ENCODE measurements around the gene RPRD1A.

DNA sequence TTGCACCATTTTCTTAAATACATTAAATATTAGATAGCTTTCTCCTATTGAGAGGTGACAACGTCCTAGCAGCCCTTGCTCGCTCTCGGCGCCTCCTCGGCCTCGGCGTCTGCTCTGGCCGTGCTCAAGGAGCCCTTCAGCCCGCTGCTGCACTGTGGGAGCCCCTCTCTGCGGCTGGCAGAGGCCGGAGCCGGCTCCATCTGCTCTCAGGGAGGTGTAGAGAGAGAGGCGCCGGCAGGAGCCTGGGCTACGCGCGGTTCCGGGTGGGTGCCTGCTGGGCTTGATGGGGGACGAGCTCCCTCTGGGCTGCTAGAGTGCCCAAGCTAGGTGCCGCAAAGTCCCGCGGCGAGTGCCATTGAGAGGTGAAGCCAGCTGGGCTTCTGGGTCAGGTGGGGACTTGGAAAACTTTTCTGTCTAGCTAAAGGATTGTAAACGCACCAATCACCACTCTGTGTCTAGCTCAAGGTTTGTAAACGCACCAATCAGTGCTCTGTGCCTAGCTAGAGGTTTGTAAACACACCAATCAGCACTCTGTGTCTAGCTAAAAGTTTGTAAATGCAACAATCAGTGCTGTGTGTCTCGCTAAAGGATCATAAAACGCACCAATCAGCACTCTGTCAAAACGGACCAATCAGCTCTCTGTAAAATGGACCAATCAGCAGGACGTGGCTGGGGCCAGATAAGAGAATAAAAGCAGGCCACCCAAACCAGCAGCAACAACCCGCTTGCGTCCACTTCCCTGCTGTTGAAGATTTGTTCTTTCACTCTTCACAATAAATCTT lies 3.1 kb downstream of the RPRD1A start:
- no peak for TF ChIP-seq EZH2 (IDR thresholded peaks at IDR 0.05; ENCODE audit: low read length)
- TF ChIP-seq, protein P1, sequence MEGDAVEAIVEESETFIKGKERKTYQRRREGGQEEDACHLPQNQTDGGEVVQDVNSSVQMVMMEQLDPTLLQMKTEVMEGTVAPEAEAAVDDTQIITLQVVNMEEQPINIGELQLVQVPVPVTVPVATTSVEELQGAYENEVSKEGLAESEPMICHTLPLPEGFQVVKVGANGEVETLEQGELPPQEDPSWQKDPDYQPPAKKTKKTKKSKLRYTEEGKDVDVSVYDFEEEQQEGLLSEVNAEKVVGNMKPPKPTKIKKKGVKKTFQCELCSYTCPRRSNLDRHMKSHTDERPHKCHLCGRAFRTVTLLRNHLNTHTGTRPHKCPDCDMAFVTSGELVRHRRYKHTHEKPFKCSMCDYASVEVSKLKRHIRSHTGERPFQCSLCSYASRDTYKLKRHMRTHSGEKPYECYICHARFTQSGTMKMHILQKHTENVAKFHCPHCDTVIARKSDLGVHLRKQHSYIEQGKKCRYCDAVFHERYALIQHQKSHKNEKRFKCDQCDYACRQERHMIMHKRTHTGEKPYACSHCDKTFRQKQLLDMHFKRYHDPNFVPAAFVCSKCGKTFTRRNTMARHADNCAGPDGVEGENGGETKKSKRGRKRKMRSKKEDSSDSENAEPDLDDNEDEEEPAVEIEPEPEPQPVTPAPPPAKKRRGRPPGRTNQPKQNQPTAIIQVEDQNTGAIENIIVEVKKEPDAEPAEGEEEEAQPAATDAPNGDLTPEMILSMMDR (optimal IDR thresholded peaks at IDR 0.05 in 1 of 3, IDR thresholded peaks at IDR 0.05 in 1 of 3, conservative IDR thresholded peaks at IDR 0.05 in 1 of 3; ENCODE audit: extremely low read depth in 1 of 3, insufficient read depth in 2 of 3, low read length in 3 of 3) = no peak

Data from keratinocyte (primary cell).